K562 (cell line): ENCODE measurements around the gene HOXB3. TPM values are rescaled to one million over a fixed set of nuclear protein-coding genes. Genes with fewer than 3 reads are reported as not detected.

Experiments used
- CBX1 ChIP-seq: sonication (generic); IDR thresholded peaks from 2 replicates; pipeline ENCODE4 v1.6.1; 2016; ENCODE audit warnings: antibody characterized with exemption, low read depth, mild to moderate bottlenecking
- CHD1 ChIP-seq: fragments of 200-600 bp; sonication (generic); IDR thresholded peaks from one replicate; pipeline ENCODE4 v1.6.1; 2012; ENCODE audit warnings: mild to moderate bottlenecking, moderate library complexity, low read length, inconsistent platforms
- CREM ChIP-seq: IDR thresholded peaks from 2 replicates; pipeline ENCODE4 v1.6.1; 2014; ENCODE audit warnings: antibody characterized with exemption, low read depth
- DPF2 ChIP-seq: fragments of 450-650 bp; IDR thresholded peaks from 2 replicates; pipeline ENCODE4 v1.6.1; 2016
- E2F3 ChIP-seq: fragments of 250-450 bp; sonication (Bioruptor Pico); IDR thresholded peaks from 2 replicates; pipeline ENCODE4 v1.4.0; 2020; ENCODE audit warnings: mild to moderate bottlenecking
- FOXJ3 ChIP-seq: sonication (generic); formaldehyde crosslinking; IDR thresholded peaks from 2 replicates; pipeline ENCODE4 v1.4.0; 2020; ENCODE audit warnings: mild to moderate bottlenecking, missing genetic modification reagents
- GTF2E2 ChIP-seq: fragments of 200-800 bp; sonication (Bioruptor generic); IDR thresholded peaks from 2 replicates; pipeline ENCODE4 v1.6.1; 2016; ENCODE audit warnings: missing genetic modification characterization, missing compliant biosample characterization
- HNRNPK ChIP-seq: fragments of 200-400 bp; formaldehyde crosslinking; IDR thresholded peaks from one replicate; pipeline ENCODE4 v1.6.1; 2018; ENCODE audit warnings: mild to moderate bottlenecking, low read depth, low read length; ENCODE audit not compliant: poor library complexity, severe bottlenecking
- HNRNPLL ChIP-seq: fragments of 200-400 bp; formaldehyde crosslinking; IDR thresholded peaks from 2 replicates; pipeline ENCODE4 v1.6.1; 2017; ENCODE audit warnings: low read length, low read depth, mild to moderate bottlenecking; ENCODE audit not compliant: poor library complexity, severe bottlenecking
- JUND ChIP-seq, 2 experiments: IDR thresholded peaks; 2 replicates in 1 of 2; 3 replicates in 1 of 2; pipeline ENCODE4 v1.6.1; 2011; ENCODE audit warnings: borderline replicate concordance in 2 of 2, low read depth in 2 of 2, low read length in 2 of 2, improper control_type of control experiment in 1 of 2, missing biosample characterization in 1 of 2, missing genetic modification characterization in 1 of 2, missing genetic modification reagents in 1 of 2
- L3MBTL2 ChIP-seq: fragments of 450-650 bp; IDR thresholded peaks from 2 replicates; pipeline ENCODE4 v1.6.1; 2016; ENCODE audit warnings: mild to moderate bottlenecking, moderate library complexity
- PML ChIP-seq: IDR thresholded peaks from 2 replicates; pipeline ENCODE4 v1.6.1; 2012; ENCODE audit warnings: low read length, inconsistent platforms
- RBM34 ChIP-seq: fragments of 200-400 bp; formaldehyde crosslinking; IDR thresholded peaks from 2 replicates; pipeline ENCODE4 v1.6.1; 2018; ENCODE audit warnings: low read length, borderline replicate concordance; ENCODE audit not compliant: insufficient read depth
- SMAD3 ChIP-seq: fragments of 450-650 bp; formaldehyde crosslinking; conservative IDR thresholded peaks from 2 replicates; pipeline ENCODE4 v1.4.0; 2020; ENCODE audit warnings: mild to moderate bottlenecking
- SMAD4 ChIP-seq: fragments of 250-450 bp; sonication (Bioruptor Pico); conservative IDR thresholded peaks from 2 replicates; pipeline ENCODE4 v1.8.0; 2021; ENCODE audit warnings: inconsistent platforms, mild to moderate bottlenecking, moderate library complexity
- SMARCE1 ChIP-seq: fragments of 450-650 bp; IDR thresholded peaks from 2 replicates; pipeline ENCODE4 v1.7.1; 2016; ENCODE audit warnings: mild to moderate bottlenecking
- TAF9B ChIP-seq: fragments of 450-650 bp; IDR thresholded peaks from 2 replicates; pipeline ENCODE4 v1.6.1; 2018; ENCODE audit warnings: mild to moderate bottlenecking; ENCODE audit not compliant: partially characterized antibody
- TARDBP ChIP-seq: fragments of 450-650 bp; IDR thresholded peaks from 2 replicates; pipeline ENCODE4 v1.6.1; 2016
- TFAM ChIP-seq: fragments of 250-450 bp; sonication (Bioruptor Pico); conservative IDR thresholded peaks from 2 replicates; pipeline ENCODE4 v1.5.0; 2021; ENCODE audit warnings: mild to moderate bottlenecking, moderate library complexity
- XRCC5 ChIP-seq: fragments of 200-400 bp; formaldehyde crosslinking; IDR thresholded peaks from 2 replicates; pipeline ENCODE4 v1.6.1; 2017; ENCODE audit warnings: low read depth, mild to moderate bottlenecking, low read length
- ZNF324 ChIP-seq: fragments of 250-450 bp; sonication (Bioruptor Pico); IDR thresholded peaks from 2 replicates; pipeline ENCODE4 v1.4.0; 2020; ENCODE audit warnings: mild to moderate bottlenecking
- polyA plus RNA-seq, 8 experiments: library from polyadenylated mRNA; depleted of rRNA in 4 of 8; stranded (reverse) in 5 of 8; unstranded in 3 of 8; fragments of >200 nt; fragmentation: Nextera tagmentation in 2 of 8; fragmentation: Illumina TruSeq in 1 of 8; extraction: Ambion mirVana in 2 of 8; extraction: Trizol in 1 of 8; gene quantifications; 2 replicates each; pipeline versions ENCODE4 v1.2.1 to v1.2.3, GENCODE V29; 2011 to 2014; ENCODE audit warnings: inconsistent platforms in 1 of 8, missing spikeins in 1 of 8
- total RNA-seq, 7 experiments: library from RNA; depleted of rRNA in 6 of 7; stranded (reverse); fragments of >200 nt in 6 of 7; fragmentation: Illumina TruSeq in 2 of 7; extraction: Trizol in 2 of 7; gene quantifications; 2 replicates each; pipeline versions ENCODE4 v1.2.1 to v1.2.3, GENCODE V29; 2011 to 2021; ENCODE audit warnings: low replicate concordance in 1 of 7
- TF ChIP-seq, protein P1 (sequence below): sonication (generic); formaldehyde crosslinking; IDR thresholded peaks from 2 replicates; pipeline ENCODE4 v1.9.0; 2022; ENCODE audit warnings: mild to moderate bottlenecking, missing genetic modification reagents
- TF ChIP-seq, protein P2 (sequence below): fragments of 200-400 bp; formaldehyde crosslinking; IDR thresholded peaks from 2 replicates; pipeline ENCODE4 v1.6.1; 2017; ENCODE audit warnings: mild to moderate bottlenecking, low read depth, low read length, moderate library complexity
- TF ChIP-seq, protein P3 (sequence below): fragments of 450-650 bp; IDR thresholded peaks from 2 replicates; pipeline ENCODE4 v1.6.1; 2014; ENCODE audit warnings: low read depth, mild to moderate bottlenecking, moderate library complexity, borderline replicate concordance
- TF ChIP-seq, protein P4 (sequence below): fragments of 250-450 bp; sonication (Bioruptor Pico); IDR thresholded peaks from 2 replicates; pipeline ENCODE4 v1.6.1; 2021; ENCODE audit warnings: mild to moderate bottlenecking

The HOXB3 gene
- total and polyA plus RNA-seq, 9 of the 15 experiments (the other 6 are each of a cell fraction or from before 2014, with no cell fraction given) = 2.4 to 41.3 (median 20.2) TPM

DNA sequence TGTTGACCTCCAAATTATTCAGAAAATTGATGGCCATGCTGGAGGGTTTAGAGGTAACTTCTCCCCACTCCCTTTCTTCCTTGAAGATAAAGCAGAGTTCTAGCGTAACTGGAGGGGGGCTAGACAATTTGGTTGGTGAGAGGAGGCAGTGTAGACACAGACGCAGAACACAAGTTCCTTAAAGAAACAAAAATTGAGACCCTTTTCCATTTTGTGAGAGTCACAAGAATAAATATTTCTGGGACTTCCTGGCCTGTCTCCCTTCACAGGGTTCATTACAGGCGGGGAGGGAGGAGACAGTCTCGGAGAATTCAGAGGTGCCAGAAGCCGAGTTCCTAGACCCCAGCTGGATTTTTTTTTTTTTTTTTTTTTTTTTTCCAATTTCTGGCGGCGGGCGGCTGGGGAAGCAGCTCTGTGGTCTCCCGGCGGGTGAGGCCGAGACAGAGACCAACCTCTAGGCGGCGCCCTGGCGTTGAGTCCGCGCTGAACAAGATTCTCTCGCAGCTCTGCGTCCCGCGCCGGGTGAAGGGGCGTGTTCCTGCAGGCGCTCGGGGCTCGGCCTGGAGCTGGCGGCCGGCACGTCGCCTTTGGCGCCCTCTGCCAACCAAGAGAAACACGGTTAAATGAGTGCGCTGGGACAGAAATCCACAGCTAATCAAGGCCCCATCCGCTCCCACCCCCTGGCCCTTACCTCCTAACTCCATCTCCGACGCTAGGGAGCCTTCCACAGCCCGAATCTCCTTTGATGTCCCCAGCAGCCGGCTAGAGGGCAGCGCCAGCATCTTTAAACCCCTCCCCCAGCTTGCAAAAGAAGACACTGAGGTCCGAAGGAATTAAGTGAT is 46.4 kb upstream of the HOXB3 start (continued):
- TF ChIP-seq SMAD4 (CRISPR knock-in tag) = peak; percentile 86
- TF ChIP-seq RBM34 = no peak
- no peak for TF ChIP-seq GTF2E2 (tag)
- TF ChIP-seq FOXJ3 (CRISPR knock-in tag) = no peak
- TF ChIP-seq HNRNPLL = peak; percentile 18
- TF ChIP-seq DPF2 = no peak
- TF ChIP-seq E2F3 = no peak
- peak; percentile 58 for TF ChIP-seq CREM
- TF ChIP-seq, protein P1, sequence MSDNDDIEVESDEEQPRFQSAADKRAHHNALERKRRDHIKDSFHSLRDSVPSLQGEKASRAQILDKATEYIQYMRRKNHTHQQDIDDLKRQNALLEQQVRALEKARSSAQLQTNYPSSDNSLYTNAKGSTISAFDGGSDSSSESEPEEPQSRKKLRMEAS (CRISPR knock-in tag) = peak; percentile 38; the same call in 1 of the 2 replicates
- TF ChIP-seq XRCC5 = no peak
- TF ChIP-seq TARDBP = no peak
- peak; percentile 81 for TF ChIP-seq SMARCE1
- TF ChIP-seq TAF9B = no peak
- TF ChIP-seq TFAM (CRISPR knock-in tag) = no peak
- 0 out of 2 replicates have a peak, but pooled peaks have one; percentile 45 for TF ChIP-seq CBX1
- no peak for TF ChIP-seq ZNF324
- no peak for TF ChIP-seq HNRNPK
- TF ChIP-seq, protein P2, sequence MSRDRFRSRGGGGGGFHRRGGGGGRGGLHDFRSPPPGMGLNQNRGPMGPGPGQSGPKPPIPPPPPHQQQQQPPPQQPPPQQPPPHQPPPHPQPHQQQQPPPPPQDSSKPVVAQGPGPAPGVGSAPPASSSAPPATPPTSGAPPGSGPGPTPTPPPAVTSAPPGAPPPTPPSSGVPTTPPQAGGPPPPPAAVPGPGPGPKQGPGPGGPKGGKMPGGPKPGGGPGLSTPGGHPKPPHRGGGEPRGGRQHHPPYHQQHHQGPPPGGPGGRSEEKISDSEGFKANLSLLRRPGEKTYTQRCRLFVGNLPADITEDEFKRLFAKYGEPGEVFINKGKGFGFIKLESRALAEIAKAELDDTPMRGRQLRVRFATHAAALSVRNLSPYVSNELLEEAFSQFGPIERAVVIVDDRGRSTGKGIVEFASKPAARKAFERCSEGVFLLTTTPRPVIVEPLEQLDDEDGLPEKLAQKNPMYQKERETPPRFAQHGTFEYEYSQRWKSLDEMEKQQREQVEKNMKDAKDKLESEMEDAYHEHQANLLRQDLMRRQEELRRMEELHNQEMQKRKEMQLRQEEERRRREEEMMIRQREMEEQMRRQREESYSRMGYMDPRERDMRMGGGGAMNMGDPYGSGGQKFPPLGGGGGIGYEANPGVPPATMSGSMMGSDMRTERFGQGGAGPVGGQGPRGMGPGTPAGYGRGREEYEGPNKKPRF = no peak
- TF ChIP-seq, protein P3, sequence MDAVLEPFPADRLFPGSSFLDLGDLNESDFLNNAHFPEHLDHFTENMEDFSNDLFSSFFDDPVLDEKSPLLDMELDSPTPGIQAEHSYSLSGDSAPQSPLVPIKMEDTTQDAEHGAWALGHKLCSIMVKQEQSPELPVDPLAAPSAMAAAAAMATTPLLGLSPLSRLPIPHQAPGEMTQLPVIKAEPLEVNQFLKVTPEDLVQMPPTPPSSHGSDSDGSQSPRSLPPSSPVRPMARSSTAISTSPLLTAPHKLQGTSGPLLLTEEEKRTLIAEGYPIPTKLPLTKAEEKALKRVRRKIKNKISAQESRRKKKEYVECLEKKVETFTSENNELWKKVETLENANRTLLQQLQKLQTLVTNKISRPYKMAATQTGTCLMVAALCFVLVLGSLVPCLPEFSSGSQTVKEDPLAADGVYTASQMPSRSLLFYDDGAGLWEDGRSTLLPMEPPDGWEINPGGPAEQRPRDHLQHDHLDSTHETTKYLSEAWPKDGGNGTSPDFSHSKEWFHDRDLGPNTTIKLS = 0 out of 2 replicates have a peak, but pooled peaks have one; percentile 34
- TF ChIP-seq, protein P4, sequence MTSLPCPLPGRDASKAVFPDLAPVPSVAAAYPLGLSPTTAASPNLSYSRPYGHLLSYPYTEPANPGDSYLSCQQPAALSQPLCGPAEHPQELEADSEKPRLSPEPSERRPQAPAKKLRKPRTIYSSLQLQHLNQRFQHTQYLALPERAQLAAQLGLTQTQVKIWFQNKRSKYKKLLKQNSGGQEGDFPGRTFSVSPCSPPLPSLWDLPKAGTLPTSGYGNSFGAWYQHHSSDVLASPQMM (CRISPR knock-in tag) = no peak
- TF ChIP-seq CHD1 = no peak
- no peak for TF ChIP-seq PML
- 0 out of 2 replicates have a peak, but pooled peaks have one; percentile 49 for TF ChIP-seq SMAD3 (CRISPR knock-in tag)
- TF ChIP-seq JUND (IDR thresholded peaks at IDR 0.05; ENCODE audit: borderline replicate concordance, low read depth, low read length) = peak; percentile 64
- TF ChIP-seq JUND (tag; IDR thresholded peaks at IDR 0.05; ENCODE audit: borderline replicate concordance, low read depth, low read length) = peak; percentile 26; the same call in 1 of the 3 replicates
- peak; percentile 87 for TF ChIP-seq L3MBTL2
